Activated T-cell treated with anti-CD3 and anti-CD28 coated beads for 4 hours (primary cell): ENCODE measurements around the gene RAB32.
"Not testable (repeated sequence)": the region's sequence is repeated elsewhere in the genome, so short reads cannot be mapped to it uniquely, and the experiment has no call there.

Experiments
- DNase-seq: peaks from one replicate; pipeline ENCODE4 v3.0.0-alpha.2; 2020

The RAB32 gene

DNA sequence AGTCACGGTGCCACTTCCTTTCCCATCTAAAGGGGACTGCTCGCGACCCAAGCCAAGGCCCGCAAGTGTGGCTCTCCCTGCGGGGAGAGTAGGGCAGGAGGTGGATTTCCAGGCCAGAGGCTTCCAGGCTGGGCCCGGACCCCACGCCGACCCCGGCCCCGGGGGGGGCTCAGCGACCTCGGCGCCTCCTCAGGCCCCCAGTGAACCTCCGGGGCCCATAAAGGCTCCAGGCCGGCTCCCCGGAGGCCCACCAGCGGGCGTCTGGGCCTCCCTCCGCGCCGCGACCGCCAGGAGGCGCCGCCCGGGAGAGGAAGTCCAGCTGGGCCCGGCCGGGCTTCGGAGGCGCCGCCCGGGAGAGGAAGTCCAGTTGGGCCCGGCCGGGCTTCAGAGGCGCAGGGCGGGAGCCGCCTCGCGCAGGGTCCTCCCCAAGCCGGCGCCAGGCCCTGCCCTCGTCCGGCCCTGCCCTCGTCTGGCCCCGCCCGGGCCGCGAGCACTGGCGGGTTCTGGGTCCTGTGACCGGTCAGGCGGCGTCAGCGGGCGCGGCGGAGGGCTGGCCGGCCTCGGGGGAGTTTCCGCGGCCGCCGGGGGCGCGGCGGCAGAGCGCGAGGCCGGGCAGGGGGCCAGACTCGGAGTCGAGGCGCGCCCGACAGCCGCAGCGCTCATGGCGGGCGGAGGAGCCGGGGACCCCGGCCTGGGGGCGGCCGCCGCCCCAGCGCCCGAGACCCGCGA lies at the start of gene RAB32:
TSS of gene RAB32 (plus strand) at position 623 of the 729 bp plus-strand sequence. CDS start at position 662, 39 bp downstream.
- DNase-seq = no peak

DNA sequence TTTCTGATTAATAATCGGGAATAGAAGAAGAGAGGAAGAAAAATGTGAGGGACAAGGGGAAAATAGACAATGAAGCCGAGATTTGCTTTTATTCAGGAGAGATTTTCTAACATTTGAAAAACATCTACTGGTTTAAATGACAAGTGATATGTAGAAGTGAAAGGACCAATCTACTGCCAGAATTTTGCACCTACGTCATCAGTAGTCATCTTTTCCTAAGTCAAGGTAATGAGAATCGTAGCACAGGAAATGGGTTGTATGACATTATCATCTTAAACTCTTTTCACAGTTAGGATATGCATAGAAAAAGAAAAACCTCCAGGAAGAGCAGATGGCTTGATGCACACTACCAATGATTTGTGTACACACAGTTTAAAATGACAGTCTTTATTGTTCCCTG lies 45.3 kb upstream of the RAB32 start:
- no peak for DNase-seq

DNA sequence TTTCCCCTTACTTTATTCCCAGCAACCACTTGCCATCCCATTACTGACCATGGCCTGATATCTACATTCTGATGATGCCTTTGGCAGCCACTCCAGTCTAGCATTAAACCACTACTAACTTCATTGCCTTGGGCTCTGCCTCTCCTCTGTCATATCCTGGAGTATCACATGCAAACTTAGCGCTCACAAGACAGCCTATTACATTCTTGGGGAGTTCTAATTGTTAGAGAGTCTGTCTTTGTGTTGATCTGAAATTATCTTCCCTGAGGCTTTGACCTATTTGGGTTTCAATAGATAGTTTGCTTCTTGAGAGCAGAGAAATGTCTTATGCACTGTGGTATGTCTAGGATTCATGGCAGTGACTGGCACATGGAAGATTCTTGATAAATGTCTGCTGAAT lies 40.5 kb upstream of the RAB32 start:
- no peak for DNase-seq

DNA sequence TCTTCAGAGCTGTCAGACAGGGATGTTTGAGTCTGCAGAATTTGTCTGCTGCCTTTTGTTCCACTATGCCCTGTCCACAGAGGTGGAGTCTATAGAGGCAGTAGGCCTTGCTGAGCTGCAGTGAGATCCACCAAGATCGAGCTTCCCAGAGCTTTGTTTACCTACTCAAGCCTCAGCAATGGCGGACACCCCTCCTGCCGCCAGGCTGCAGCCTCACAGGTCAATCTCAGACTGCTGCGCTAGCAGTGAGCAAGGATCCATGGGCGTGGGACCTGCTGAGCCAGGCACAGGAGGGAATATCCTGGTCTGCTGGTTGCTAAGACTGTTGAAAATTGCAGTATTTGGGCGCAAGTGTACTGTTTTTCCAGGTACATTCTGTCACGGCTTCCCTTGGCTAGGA lies 28.4 kb upstream of the RAB32 start:
- no peak for DNase-seq

DNA sequence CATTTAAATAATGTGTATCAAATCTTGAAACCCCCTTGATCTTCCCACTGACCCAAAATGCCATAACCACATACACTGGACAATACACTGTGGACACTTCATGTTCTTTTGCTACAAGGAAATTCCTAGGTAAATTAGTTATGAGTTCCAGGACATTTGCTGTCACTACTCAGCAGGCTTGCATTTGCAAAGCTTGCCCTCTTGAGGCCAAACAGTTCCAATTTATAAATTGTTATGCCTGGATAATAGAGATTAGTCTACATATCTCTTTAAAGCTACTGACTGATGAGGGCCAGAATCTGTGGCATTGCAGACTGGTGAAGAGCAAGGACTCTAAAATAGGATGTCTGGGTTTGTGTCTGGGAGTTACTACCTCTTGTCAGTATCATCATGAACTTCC lies 17.4 kb upstream of the RAB32 start:
- DNase-seq = no peak

DNA sequence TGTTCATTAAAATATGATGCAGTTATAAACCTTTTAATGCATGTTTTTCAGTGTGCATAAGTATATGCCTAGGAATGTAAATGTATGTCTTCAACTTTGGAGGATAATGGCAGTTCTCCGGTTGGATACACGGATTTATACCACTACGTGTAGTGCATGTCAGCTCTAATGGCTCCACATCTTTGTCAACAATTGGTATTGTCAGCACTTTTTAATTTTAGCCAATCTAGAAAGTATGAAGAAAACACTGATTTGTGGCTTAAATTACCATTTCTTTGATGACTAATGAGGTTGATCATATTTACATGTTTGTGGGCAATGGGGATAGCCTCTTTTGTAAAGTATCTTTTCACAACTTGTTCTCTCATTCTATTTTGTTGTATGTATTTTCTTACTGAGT lies 10.9 kb upstream of the RAB32 start:
- DNase-seq = no peak

DNA sequence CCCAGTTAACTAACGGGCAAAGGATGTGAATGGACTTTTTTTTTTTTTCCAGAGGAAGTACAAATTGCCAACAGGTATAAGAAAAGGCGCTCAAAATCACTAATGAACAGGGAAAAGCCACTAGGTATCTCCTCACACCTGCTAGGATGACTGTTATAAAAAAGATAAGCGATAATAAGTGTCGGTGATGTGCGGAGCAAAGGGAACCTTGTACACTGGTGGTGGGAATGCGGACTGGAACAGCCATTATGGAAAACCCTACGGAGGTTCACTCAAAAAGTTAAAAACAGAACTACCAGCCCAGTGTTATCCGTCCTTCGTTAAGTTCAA lies 787 bp upstream of the RAB32 start:
- no peak for DNase-seq

DNA sequence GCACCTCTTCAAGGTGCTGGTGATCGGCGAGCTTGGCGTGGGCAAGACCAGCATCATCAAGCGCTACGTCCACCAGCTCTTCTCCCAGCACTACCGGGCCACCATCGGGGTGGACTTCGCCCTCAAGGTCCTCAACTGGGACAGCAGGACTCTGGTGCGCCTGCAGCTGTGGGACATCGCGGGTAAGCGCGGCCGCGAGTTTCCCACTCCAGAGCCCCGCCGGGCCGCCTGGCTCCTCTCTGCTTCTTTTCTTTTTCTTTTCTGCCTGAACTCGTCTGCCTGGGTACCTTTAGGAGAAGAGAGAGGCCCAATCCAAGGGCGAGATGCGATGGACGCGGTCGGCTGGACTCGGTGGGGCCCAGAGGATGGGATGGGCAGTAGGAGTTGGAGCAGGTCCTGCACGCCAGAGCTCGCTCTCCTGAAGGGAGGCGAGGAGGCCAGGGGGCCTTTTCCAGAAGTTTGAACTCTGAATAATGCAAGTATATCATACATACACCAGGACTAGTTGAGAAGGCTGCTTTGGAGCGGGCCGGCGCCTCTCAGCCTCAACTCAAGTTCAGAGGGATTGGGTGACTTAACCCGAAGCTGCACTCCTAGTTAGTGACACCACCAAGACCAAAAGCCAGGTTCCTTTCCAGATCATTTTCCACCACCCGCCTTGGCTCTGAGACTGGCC lies 445 bp downstream of the RAB32 start:
- DNase-seq = no peak

DNA sequence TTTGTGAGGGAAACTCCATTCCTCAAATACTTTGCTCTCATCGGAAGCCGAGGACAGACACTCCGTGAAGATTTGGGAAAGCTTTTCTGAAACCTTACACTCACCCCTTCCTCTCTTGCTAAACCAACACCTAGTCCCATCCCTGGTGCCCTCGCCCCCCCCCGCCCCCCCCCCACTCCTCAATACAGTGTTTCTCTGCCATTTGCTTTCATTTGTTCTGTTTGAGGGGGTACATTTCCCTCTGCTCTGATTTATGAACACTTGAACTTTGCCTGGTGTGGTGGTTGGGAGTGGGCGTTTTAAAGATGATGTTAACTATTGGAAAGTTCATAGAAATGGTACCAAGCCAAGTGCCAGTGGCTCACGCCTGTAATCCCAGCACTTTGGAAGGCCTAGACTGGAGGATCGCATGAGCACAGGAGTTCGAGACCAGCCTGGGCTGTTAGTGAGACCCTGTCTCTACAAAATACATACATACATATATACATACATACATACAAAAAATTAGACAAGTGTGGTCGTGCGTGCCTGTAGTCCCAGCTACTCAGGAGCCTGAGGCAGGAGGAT lies 1.1 kb downstream of the RAB32 start:
- no peak for DNase-seq

DNA sequence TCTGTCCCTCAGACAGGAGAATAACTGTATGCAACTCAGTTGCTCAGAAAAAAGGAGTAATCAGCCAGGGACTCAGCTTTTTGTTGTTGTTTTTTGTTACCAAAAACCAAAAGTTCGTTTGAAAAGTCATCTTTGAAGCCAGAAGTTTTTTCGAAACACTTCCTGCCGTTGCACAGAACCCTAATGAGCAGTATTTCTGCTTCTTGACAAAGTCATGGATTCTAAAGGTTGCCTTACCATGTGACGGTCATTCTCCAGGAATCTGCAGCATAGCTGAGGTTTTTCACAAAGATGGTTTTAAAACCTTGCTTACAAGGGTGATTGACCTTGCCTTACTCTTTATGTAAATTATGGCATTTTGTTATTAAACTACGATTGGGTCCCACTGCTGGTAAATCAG lies 1.9 kb downstream of the RAB32 start:
- DNase-seq = no peak

DNA sequence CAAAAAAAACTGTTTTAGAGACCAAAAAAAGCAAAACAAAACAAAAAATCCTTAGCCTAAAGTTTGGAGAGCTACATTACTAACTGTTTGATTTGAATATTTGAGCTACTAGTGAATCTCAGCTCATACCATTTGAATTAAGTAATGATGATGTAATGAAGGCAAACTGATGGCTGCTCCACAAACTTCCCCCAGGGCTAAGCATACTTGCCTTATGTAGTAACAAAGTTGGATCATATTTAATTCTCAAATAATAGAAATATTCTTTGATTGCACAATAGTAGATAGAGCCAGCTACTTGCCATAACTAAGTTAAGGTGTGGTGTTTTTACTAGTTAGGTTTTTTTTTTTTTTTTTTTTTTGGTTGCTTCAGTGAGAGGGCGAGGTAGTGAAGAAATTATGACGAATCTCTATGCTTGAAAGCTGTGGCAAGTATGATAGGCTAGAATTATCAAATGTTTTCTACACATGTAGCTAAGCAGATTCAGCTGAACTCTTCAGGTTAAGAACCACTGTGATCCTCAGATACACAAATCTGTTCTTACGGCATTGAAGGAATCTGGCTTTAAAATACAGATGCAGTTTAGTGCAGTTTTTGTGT lies 2.9 kb downstream of the RAB32 start:
- DNase-seq = no peak

DNA sequence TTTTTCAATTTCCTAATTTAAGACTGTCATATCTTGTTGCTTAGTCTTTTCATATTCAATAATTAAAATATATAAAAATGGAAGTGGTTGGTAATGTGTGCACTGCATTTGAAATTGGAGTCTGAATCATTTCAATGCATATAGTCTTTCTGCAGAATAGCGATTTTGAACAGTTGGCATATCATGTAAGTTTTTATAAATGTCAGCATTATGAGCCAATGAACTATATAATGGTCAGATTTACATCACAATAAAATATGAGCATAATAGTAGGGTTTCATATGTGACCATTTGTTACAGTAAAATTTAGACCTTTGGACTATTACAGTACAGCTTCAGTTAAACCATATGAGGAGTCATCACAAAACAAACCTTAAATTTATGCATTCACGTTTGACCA lies 4.3 kb downstream of the RAB32 start:
- no peak for DNase-seq

DNA sequence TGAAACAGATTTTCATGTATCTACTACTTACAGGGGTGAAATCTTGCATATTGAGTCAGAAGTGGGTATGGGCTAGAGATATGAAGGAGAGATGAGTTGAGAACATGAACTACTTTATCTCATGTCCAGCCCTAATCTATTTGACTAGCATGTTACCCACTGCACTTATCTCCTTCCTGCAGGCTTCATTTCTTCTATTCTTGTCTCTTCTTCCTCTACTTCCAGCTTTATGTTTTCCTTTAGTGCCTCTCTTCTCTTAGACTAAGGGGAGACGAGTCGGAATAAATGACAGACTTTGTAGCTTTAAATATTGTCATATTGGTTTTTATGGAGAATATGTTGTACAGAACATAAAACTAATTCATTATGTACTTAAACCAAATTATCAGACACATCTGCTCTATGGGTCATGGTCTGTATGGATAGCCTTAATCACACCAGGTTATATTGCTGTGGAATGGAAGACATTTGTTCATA lies 5.3 kb downstream of the RAB32 start:
- DNase-seq = no peak

DNA sequence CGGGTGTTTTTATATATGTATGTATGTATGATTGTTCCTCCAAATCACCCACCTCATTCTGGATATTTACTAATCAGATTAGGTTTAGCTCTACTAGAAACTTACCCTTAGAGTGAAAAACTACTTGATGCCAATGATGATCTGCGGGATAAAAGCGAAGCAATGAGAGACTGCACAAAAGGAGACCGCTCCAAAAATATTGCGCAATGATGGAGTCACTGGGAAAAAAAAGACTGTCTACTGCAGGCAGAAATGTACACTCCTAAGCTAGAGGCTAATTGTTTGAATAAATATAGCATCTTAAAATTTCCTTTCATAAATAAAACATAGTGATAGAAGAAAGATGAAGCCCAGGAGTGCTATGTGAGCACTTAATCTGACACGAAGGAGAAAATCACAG lies 7.3 kb downstream of the RAB32 start:
- DNase-seq = no peak

DNA sequence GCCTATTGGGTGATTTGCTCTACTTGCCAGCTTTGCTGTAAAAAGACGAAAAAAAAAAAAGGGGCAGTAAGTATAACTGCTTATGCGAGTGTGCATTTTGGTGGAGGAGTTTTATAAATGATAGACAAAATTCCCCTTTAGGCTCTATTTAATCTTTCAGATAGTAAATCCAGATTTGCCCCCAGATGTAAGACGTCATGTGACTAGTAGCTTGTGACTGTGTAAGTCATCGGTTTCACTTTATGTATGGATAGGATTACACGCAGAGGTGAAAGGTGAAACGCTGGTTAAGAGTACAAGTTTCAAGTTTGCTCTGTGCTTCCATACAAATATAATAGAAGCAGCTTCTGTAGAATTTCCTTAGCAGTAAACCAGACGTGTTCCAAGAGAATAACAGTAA lies 7.9 kb downstream of the RAB32 start:
- no peak for DNase-seq

DNA sequence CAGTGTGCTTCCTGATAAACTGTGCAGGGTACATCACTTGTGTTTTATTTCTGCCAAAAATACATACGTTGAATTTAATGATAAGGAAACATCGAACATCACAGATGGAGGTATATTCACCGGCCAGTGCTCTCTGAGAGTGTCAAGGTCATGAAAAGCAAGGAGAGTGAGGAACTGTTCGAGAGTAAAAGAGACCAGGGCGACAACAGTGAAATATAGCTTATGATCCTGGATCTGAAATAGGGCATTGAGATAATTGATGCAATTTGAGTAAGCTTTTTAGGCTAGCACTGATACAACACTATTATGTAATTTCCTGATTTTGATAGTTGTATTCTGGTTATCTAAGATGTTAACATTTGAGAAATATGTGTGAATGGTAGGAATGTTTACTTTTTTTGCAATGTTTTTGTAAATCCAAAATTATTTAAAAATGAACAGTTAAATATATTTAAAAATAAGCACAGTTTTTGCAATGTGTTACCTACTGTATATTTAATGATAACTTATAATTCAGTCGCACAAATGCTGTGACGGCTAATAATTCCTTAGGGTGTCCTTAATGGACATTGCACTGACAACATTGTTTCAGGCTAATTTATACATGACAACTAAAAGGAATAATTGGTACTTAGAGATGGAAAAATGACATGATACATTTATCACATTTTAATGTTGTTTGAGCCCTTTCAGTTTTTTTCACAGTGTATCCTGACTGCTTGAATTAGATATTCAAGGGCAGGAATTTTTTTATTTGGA lies 9.9 kb downstream of the RAB32 start:
- no peak for DNase-seq

DNA sequence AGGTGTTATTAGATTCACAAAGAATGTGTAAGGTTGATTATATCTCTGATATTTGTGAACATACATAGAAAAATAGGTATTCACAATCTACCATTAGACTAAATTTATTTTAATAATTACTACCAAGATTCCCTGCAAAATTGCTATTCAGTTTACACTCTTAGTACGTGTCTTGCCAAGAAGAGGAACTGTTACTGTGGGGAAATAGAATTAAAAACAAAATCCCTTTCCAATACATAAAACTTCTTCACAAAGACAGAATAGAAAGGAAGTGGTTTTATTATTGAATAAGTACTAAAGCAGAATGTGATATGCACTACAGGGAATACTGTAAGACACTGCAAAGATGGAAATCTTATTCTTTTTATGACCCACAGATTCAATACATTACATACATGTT lies 17.0 kb downstream of the RAB32 start:
- DNase-seq = no peak

DNA sequence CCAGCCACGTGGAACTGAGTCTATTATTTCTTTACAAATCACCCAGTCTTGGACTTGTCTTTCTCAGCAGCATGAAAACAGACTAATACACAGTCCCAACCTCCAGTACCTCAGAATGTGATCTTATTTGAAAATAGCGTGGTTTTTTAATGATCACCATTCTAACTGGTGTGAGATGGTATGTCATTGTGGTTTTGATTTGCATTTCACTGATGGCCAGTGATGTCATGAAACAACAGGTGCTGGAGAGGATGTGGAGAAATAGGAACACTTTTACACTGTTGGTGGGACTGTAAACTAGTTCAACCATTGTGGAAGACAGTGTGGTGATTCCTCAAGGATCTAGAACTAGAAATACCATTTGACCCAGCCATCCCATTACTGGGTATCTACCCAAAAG lies 23.0 kb downstream of the RAB32 start:
- DNase-seq = not testable (repeated sequence)

DNA sequence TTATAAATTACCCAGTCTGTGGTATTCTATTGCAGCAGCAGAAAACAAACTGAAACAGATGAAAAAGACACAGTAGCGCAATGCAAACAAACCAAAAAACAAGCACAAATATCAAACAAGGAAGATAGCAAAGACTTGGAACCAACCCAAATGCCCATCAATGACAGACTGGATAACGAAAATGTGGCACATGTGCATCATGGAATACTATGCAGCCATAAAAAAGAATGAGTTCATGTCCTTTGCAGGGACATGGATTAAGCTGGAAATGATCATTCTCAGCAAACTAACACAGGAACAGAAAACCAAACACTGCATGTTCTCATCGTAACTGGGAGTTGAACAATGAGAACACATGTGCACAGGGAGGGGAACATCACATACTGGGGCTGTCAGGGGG lies 25.0 kb downstream of the RAB32 start:
- DNase-seq = not testable (repeated sequence)

DNA sequence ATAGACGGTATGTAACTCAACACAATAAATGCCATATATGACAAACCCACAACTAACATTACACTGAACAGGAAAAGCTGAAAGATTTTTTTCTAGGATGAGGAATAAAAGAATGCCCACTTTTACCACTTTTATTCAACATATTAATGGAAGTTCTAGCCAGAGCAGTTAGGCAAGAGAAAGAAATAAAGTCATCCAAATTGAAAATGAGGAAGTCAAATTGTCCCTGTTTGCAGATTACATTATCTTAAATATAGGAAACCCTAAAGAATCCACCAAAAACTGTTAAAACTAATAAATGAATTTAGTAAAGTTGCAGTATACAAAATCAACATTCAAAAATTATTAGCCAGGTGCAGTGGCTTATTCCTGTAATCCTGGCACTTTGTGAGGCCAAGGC lies 30.6 kb downstream of the RAB32 start:
- no peak for DNase-seq

DNA sequence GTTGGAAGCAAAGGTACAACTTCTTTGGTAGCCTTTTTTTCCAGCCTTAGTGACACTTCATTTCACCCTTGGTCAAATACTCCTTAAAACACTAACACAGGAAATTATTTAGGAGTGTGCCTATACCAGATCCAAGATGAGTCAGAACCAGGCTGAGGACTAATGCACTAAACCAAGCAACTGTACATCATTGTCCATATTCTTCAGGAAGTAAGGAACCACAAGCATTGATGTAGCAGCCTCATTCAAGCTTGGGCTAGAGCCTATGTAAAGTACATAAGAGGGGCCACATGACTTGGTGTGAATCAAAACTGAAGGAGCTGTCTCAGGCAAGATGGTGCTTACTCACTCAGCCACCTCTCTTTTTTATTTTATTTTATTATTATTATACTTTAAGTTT lies 34.4 kb downstream of the RAB32 start:
- no peak for DNase-seq

DNA sequence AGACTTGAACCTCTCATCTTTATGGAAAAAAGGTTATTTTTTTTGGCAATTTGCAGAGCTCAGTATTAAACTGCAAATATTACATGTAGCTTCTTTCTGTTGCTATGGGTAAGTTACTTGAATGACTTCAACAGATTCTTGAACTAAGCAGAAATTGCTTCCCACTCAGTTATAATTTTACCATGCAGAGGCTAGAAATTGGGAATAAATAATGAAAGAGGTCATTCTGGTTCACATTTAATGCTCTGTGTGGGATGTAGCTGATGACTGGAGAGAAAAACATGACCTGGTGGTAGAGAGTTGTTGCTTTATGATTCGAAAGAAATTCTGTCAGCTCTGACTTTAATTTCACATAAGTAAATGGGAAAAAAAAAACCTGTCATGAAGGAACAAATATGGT lies 38.3 kb downstream of the RAB32 start:
- no peak for DNase-seq

DNA sequence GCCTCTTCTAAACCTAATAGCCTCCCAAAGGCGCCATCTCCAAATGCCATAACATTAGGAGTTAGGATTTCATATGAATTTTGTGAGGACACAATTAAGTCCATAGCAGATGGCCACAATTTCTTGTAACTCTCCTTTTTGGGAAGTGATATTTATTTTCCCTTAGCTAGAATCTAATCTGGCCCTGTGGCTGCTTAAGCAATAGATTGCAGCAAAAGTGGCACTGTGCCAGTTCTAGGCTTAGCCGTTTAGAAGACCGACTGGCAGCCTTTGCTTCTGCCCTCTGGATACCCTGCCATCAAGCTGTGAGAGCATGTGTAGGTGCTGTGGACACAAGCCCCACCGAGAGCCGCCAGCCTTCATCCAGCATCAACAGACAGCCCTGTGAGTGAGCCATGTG lies 39.2 kb downstream of the RAB32 start:
- DNase-seq = no peak
